ENCODE measurements around the gene BORCS5.

DNA sequence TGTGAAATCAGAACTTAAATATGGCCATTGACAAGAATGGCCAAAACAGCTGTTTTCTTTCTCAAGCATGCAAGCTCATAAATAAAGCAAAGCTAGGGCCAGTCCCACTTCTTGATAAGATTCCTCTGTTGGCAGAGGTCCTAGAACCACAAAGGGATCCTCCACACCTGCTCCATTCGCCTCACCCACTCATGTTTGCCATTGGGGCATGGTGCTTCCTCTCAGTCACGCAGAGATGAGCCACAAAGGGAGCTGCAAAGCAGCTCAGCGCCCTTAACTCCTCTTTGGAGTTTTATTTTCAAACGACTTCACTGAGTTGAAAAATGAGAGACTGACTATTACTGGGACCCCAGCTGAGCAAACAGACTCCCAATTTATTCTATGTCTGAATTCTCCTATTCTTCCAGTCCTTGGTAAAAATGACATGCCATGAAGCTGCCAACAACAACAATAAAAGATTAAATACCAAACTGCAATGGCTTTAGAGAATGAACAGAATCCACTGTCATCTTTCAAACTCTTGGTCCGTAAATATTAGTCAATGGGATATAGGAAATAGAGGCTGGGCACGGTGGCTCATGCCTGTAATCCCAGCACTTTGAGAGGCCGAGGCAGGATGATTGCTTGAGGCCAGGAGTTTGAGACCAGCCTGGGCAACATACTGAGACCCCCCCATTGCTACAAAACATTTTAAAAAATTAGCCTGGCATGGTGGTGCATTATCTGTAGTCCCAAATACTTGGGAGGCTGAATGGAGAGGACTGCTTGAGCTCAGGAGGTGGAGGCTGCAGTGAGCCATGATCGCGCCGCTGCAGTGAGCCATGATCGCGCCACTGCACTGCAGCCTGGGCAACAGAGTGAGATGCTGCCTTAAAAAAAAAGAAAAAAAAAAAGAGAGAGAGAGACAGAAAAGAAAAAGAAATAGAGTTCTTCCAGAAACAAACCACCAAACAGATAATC is 23.2 kb upstream of the BORCS5 start:
- no peak for TF ChIP-seq TAF1 (IDR thresholded peaks at IDR 0.05; ENCODE audit: low read depth, low read length)
- TF ChIP-seq POLR2A (IDR thresholded peaks at IDR 0.05; ENCODE audit: low read depth, low read length), result no peak
- TF ChIP-seq POLR2AphosphoS5 (IDR thresholded peaks at IDR 0.05; ENCODE audit: low read depth, low read length), result no peak
